Jurkat, Clone E6-1 (cell line): ENCODE results near the gene TMEM120B.
"Not testable (repeated sequence)": the region's sequence is repeated elsewhere in the genome, so short reads cannot be mapped to it uniquely, and the experiment has no call there.

Experiments
- DNase-seq: peaks from one replicate; pipeline ENCODE4 v3.0.0-alpha.2; 2011; ENCODE audit warnings: low read depth, low spot score
- H3K4me3 ChIP-seq: 2 replicates; pipeline ENCODE4 v1.5.1; 2011; ENCODE audit warnings: mild to moderate bottlenecking, low read length, control low read depth, moderate library complexity

TMEM120B gene

GRCh38 chr12:121787063-121788025, 74.8 kb downstream of the TMEM120B start:
- DNase-seq = no peak

GRCh38 chr12:121788176-121788818, 75.7 kb downstream of the TMEM120B start:
- no peak for DNase-seq
- H3K4me3 ChIP-seq = no peak overlapping the region

More at GRCh38 chr12:121787063-121788025, 74.8 kb downstream of the TMEM120B start:
- H3K4me3 ChIP-seq = no peak overlapping the region

DNA sequence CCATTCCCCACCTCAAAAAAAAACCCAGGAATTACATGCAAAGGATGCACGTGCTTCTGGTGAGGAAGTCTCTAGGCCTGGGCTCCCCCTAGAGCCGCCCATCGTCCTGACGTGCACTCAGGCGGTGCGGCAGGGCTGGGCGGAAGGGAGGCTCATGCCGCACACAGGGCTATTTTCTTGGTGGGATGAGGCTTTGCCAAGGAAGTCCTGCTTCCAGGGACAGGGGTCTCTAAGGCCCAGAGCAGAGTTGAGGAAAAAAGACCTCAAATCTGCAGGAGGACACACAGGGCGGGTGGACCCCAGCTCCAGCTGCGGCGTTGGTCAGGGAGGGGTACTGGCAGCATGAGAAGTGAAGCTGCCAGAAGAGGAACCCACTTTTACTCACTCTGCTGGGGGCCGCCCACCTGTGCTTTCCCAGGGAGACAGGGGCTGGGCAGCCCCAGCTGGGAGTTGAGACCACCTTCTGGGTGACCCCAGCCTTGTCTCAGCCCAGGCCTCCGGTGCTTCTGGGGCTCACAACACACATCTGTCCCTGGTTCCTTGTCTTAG, 76.8 kb downstream of the TMEM120B start:
- H3K4me3 ChIP-seq = peak overlapping the region; percentile 49
- DNase-seq = no peak

DNA sequence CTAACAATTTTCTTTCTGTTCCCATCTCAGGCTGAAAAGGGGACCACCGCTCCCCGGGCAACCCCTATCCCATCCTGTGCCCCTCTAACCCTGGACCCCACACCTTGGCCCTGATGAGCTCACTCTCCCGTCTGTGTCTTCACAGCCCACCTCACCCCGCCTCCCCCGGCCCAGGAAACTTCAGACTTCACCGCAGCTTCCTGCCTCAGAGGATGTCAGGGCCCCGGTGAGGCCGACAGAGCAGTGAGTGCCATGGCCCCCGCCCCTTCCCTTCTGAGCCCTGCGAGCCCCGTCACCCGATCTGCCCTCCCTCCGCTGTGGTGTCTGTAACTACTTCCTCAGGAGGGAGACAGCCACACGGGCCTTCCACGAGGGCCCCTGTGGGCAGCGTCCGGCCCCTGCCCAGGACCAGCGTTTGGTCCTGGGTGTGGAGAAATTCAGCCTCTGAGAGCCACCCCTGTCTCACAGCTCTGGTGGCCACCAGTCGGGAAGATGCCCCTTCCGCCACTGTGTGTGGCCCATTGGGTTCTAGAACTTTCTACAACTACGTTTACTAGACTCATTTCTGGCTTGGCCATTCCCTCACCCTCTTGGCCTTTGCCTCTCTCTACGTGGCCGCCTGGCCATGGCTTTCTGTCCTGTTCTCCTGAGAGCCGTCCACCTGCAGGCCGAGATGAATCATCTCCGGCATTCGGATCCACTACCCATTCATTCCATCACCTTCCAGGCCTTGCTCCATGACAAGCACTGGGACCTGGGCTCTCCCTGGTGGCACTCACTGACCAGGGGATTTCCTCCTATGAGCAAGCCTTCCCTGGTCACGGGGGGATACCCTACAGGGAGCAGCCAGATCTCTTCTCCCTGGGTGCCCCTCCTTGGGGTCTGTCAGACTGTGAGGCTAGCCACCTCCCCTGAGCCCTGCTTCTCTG, 77.5 kb downstream of the TMEM120B start:
- peak overlapping the region; percentile 49 for H3K4me3 ChIP-seq
- peak; percentile 93 for DNase-seq

- not testable (repeated sequence) for DNase-seq, H3K4me3 ChIP-seq
Measured at GRCh38 chr12:121790785-121791184, 78.2 kb downstream of the TMEM120B start.

DNA sequence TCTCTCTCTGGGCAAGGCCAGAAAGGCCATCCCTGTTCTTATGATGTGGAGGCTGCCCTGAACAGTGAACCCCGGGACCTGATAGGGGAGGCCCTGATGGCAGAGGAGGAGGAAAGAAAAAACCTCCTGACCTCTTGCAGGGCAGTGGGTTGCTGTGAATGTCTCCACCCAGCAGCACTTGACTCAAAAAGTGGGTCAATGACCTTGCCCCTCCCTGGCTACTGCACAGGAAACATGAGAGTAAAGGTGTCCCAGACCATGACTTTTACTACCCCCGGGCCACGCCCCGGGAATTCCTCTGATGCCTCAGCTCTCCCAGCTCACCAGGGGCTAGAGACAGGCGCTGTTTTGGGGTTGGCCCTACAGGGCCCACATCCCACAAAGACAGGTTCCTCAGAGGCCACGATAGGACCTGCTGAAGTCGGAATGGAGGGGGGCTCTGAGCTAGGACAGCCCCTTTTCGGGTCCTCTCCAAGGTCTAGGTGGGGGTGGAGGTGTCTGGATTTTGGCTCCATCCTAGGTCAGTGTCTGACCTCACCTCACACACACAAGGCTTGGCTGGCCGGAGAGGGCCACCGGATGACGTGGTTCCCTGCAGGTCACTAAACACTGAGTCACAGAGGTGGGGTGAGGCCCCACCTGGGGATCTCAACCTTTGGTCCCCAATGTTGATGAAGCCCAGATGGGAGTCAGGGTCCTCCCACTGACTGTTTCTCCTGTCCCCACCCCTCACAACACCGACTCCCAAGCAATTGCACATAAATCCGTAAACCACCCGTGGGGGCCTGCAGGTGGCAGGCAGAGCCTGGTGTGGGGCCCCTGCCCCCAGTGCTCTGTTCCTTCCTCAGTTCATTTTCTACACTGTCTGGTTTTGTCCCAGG, 79.4 kb downstream of the TMEM120B start:
- H3K4me3 ChIP-seq = peak overlapping the region; percentile 69
- DNase-seq = no peak

GRCh38 chr12:121792607-121793439, 80.3 kb downstream of the TMEM120B start:
- DNase-seq = no peak

GRCh38 chr12:121793440-121793837, 80.9 kb downstream of the TMEM120B start, which contains the start of gene RHOF:
Gene RHOF, minus strand, starts transcription at chr12:121793688. Its CDS starts 55 bp downstream, at chr12:121793633.
- peak within 1 kb of the TSS; percentile 69 for H3K4me3 ChIP-seq
- DNase-seq = no peak

More at GRCh38 chr12:121792607-121793439, 80.3 kb downstream of the TMEM120B start:
- H3K4me3 ChIP-seq = peak overlapping the region; percentile 69

DNA sequence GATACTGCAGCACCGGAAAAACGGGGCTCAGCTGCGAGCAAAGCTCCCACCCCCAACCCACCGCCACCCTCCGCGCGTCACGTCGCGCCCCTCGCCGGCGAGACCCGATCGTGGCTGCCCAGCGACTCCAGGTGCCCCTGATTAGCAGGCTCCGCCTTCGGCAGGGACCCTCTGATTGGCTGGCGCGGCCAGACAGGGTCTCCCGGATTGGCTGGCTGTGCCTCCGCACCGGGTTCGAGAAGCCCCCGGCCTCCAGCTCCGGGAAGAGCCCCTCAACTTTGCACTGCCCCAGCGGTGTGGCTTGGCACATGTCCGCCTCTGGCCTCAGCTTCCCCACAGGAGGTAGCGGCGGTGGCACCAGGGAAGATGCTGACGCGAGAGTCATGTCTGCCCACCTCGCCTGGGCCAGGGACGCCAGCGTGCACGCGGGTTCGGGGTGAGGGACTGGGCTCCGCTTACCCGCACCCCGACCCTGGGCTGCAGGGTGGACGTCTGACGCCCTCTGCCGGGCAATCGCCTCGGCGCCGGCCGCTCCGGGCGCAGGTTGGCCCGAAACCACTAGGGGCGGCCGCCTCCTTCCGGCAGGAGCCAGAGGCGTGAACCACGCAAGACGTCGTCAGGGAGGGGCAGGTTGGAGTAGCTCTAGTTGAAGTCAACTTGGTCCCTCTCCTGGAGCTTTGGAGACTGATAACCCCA, 81.4 kb downstream of the TMEM120B start:
- H3K4me3 ChIP-seq = peak overlapping the region; percentile 69
- DNase-seq = peak; percentile 89

GRCh38 chr12:121794534-121795033, 82.0 kb downstream of the TMEM120B start:
- DNase-seq = no peak
- peak overlapping the region; percentile 69 for H3K4me3 ChIP-seq

GRCh38 chr12:121795034-121795968, 82.7 kb downstream of the TMEM120B start:
- DNase-seq = peak; percentile 73
- H3K4me3 ChIP-seq = peak overlapping the region; percentile 69

DNA sequence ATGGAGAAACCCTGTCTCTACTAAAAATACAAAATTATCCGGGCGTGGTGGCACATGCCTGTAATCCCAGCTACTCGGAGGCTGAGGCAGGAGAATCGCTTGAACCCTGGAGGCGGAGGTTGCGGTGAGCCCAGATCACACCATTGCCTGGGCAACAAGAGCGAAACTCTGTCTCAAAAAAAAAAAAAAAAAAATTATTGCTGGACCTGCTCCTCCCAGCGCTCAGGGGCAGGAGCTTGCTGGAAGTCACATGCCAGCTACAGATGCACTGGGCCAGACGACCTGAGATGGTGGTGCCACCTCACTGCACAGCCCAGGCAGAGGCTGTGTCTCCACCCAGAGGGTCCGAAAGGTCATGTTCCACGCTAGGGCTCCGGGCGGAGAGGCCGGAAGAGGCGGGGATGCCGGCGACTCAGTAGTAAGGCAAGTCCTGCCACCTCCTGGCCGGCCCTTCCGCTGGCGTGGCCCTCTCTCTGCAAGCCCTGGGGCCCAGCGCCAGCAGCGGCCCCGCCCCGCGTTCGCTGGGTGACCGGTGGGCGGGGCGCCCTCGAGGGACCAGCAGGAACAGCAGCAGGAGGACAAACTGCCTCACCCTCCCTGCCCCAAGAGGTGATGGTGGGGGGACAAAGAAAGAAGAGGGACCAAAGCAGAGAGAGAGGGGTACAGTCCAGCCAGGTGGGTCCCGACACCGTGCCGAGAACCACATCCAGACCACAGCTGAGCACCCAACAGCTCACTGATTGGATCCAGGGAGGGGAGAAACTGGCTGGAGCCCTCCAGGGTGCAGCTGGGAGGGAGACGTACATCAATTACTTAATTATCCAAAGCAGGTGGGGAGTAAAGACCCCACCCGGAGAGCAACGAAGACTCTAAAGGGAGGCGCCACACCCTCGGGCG, 84.6 kb downstream of the TMEM120B start:
- no peak for DNase-seq
- no peak overlapping the region for H3K4me3 ChIP-seq

DNA sequence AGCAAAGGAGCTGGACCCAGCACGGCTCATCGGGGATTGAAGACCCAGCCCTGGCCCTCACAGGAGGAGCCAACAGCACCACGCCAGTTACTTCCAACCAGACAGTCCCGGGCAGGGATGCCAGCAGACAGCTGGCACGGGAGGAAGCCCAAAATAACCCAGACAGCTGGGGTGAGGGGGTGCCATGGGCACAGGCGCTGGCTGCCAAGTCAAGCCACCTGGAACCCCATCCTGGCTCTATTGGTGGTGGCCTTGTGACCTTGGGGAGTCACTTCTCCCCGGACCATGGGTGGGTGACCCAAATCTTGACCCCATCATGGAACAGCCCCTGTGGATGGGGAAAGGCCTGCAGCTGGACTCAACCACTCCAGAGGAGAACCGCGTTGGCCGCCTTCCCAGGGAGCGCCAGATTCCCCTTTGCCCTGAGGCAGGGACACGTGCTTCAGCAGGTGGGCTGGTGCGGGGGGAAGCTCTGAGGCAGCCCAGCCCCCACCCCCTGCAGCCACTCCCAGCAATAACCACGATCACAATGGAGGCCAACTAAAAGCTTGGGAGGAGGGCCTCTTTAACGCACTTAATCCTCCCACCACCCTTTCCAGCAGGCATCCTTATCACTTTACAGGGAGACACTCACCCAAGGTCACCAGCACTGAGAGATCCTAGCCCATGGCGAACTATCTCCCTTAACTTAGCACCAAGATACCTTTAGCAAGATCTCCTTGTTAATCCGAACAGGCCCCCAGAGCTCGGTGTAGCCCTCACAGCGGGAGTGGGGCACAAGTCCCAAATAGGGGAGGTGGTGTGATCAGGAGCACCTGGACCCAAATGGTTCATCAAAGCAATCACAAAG, 85.6 kb downstream of the TMEM120B start:
- H3K4me3 ChIP-seq = peak overlapping the region; percentile 9; the same call in 1 of the 2 replicates
- DNase-seq = no peak
